ENCODE data around the gene AOPEP. TPM values are rescaled to one million over a fixed set of nuclear protein-coding genes. Genes with fewer than 3 reads are reported as not detected.

Gene AOPEP
- total and polyA plus RNA-seq, 4 donors = 210 to 311 (median 285) TPM

DNA sequence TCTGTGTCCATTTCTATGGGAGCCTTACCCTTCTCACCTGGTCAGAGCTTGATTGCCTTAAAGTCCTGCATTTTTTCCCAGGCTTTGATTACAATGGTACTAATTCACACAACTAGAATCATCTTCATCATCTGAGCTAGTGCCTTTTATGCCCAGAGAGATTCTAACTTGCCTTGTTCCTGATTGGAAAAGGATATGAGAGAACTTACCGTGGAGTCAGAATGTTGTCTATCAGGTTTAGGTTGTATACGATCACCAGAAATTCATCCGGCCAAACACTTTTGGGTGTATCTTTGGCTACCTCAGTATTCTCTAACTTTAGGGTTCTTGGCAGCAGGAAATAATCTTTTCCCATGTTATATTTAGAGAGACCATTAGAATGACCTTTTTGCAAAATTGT lies 71.7 kb downstream of the AOPEP start:
- intact Hi-C loops (cut with DNase I) = no loop called here
- 78 to 80% methylated on average over 3 of the region's 3 CpGs for WGBS, 2 donors
- H3K27ac ChIP-seq (ENCODE audit: low read depth in 1 of 2, low read length in 2 of 2) = peak overlapping the region; percentile 0 to 76
- peaks cover 14 to 15% of the 10 kb centered on the region in 2 donors for H3K4me1 ChIP-seq (ENCODE audit: control insufficient read depth in 1 of 2, insufficient read depth in 2 of 2, low read length in 2 of 2)
- no peaks in the 10 kb centered on the region for H3K36me3 ChIP-seq (ENCODE audit: control insufficient read depth in 1 of 2, insufficient read depth in 2 of 2, low read length in 1 of 2)
- no peak for ATAC-seq (ENCODE audit: low FRiP score)
- H3K9me3 ChIP-seq (ENCODE audit: control insufficient read depth, low read length) = no peaks in the 10 kb centered on the region
- no peak for DNase-seq
- no peak overlapping the region for H3K4me3 ChIP-seq (ENCODE audit: low read length in 2 of 2)
- no peaks in the 10 kb centered on the region for H3K27me3 ChIP-seq (ENCODE audit: control insufficient read depth in 1 of 2, insufficient read depth in 2 of 2, low read length in 1 of 2)

DNA sequence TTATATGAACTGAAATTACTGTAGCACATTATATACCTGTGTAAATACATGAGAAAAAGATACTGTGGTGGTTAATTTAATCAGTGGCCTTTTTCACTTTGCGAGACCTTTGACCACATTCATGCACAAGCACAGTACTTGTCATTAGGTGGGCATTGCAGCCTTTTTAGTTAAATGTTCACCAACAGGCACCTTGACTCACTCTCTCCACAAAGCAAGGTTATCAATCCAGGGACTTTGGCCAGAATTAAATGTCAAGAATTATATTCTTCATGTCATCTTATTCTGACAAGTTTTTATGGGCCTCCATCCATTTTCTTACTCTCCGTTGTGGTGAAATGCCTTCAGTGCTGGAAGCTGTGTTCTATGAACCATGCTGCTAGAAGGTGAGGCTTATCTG lies 72.2 kb downstream of the AOPEP start:
- peaks cover 14 to 17% of the 10 kb centered on the region in 2 donors for H3K4me1 ChIP-seq (ENCODE audit: control insufficient read depth in 1 of 2, insufficient read depth in 2 of 2, low read length in 2 of 2)
- intact Hi-C loops (cut with DNase I) = no loop called here
- H3K27me3 ChIP-seq (ENCODE audit: control insufficient read depth in 1 of 2, insufficient read depth in 2 of 2, low read length in 1 of 2) = no peaks in the 10 kb centered on the region
- H3K9me3 ChIP-seq (ENCODE audit: control insufficient read depth, low read length) = no peaks in the 10 kb centered on the region
- H3K36me3 ChIP-seq (ENCODE audit: control insufficient read depth in 1 of 2, insufficient read depth in 2 of 2, low read length in 1 of 2) = no peaks in the 10 kb centered on the region
- DNase-seq (no peak), ATAC-seq (ENCODE audit: low FRiP score) (no peak)
- 58 to 62% methylated on average over 2 of the region's 2 CpGs for WGBS, 2 donors
- H3K27ac ChIP-seq (ENCODE audit: low read depth in 1 of 2, low read length in 2 of 2) = peak overlapping the region; percentile 97 to 99
- no peak overlapping the region for H3K4me3 ChIP-seq (ENCODE audit: low read length in 2 of 2)

DNA sequence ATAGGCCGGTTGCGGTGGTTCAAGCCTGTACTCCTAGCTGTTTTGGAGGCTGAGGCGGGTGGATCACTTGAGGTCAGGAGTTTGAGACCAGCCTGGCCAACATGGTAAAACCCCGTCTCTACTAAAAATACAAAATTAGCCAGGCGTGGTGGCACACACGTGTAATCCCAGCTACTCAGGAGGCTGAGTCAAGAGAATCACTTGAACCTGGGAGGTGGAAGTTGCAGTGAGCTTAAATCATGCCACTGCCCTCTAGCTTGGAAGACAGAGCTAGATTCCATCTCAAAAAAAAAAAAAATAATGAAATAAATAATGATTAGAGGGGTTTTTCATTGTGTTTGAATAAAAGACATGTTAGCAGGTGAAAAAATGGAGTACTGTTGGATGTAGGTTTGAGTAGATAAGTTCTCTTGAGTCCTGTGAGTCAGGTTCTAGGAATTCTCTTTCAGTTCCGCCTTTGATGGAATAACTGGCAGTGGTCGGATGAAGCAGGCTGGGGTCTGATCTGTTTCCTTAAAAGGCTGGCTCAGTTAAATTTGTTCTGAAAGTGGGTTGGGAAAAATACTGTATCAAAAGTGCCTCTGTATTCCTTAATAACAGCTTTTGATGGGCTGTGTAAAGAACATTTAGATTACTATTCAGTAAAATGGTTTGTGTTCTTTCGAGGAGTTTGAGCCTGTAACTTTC lies 73.2 kb downstream of the AOPEP start:
- Histone ChIP-seq H3K4me3 (ENCODE audit: low read length in 2 of 2) (peak overlapping the region in 1 of 2 donors; percentile 15), H3K27ac (ENCODE audit: low read depth in 1 of 2, low read length in 2 of 2) (peak overlapping the region; percentile 97 to 99), H3K36me3 (ENCODE audit: control insufficient read depth in 1 of 2, insufficient read depth in 2 of 2, low read length in 1 of 2) (no peaks in the 10 kb centered on the region), H3K9me3 (ENCODE audit: control insufficient read depth, low read length) (no peaks in the 10 kb centered on the region), H3K4me1 (ENCODE audit: control insufficient read depth in 1 of 2, insufficient read depth in 2 of 2, low read length in 2 of 2) (peaks cover 12 to 15% of the 10 kb centered on the region in 2 donors), H3K27me3 (ENCODE audit: control insufficient read depth in 1 of 2, insufficient read depth in 2 of 2, low read length in 1 of 2) (no peaks in the 10 kb centered on the region)
- DNase-seq (no peak), ATAC-seq (ENCODE audit: low FRiP score) (peak; percentile 51)
- intact Hi-C loops (cut with DNase I) = loop anchor here in 1 of 2 donors (5.0 to 10.0 kb wide), 2 partner anchors 65 to 208 kb away; no protein-coding TSS in a partner anchor
- 20 to 27% methylated on average over 9 of the region's 9 CpGs for WGBS, 2 donors

DNA sequence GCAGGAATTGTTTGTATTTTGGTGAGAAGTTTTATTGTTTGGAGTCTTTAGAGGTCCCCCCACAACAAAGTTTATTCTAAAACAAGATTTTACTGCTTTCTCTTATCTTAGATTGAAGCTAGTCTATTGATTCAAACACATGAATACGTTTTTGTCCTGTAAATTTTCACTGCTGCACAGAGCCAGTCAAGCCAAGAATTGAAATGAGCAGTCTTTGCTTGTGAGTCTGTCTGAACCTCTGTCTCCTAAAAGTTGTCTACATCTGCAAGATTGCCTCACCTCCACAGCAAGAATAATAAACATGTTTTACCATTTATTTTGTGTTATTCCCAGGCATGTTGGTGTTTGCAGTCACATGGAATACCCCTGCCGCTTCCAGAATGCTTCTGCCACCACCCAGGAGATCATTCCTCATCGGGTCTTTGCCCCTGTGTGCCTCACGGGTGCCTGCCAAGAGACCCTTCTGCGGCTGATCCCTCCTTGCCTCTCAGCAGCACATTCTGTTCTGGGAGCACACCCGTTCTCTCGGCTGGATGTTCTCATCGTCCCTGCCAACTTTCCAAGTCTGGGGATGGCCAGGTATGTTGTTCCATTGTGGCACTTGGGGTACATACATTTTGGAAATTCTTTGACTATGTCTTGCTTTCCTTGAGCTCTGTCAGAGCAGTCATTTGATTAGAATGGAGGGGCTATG lies 74.1 kb downstream of the AOPEP start:
- peak overlapping the region; percentile 95 to 99 for H3K27ac ChIP-seq (ENCODE audit: low read depth in 1 of 2, low read length in 2 of 2)
- H3K9me3 ChIP-seq (ENCODE audit: control insufficient read depth, low read length) = no peaks in the 10 kb centered on the region
- peaks cover 6 to 14% of the 10 kb centered on the region in 2 donors for H3K4me1 ChIP-seq (ENCODE audit: control insufficient read depth in 1 of 2, insufficient read depth in 2 of 2, low read length in 2 of 2)
- intact Hi-C loops (cut with DNase I) = loop anchor here in 1 of 2 donors (5.0 to 10.0 kb wide), 2 partner anchors 64 to 207 kb away; no protein-coding TSS in a partner anchor
- no peaks in the 10 kb centered on the region for H3K27me3 ChIP-seq (ENCODE audit: control insufficient read depth in 1 of 2, insufficient read depth in 2 of 2, low read length in 1 of 2)
- DNase-seq = no peak
- peak overlapping the region in 1 of 2 donors; percentile 15 for H3K4me3 ChIP-seq (ENCODE audit: low read length in 2 of 2)
- 3 to 9% methylated on average over 8 of the region's 8 CpGs for WGBS, 2 donors
- H3K36me3 ChIP-seq (ENCODE audit: control insufficient read depth in 1 of 2, insufficient read depth in 2 of 2, low read length in 1 of 2) = no peaks in the 10 kb centered on the region
- peak; percentile 31 for ATAC-seq (ENCODE audit: low FRiP score)

DNA sequence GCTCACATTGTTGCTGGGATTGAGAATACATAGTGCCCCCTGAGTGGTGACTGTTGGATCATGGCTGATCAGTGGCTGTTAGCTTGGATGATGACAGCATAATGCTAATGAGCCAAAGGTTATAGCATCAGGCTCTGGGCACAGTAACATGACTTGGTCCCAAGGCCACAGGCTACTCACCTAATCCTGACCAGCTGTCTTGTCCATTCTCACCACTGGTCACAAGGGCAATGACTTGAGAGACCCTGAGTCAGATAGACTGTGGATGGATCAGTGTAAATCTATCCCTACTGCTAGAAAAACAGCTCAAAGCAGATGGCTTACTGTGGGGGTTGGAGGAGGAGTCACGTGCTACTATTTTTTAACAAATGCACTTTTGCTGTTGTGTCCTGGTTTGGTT lies 74.7 kb downstream of the AOPEP start:
- intact Hi-C loops (cut with DNase I) = loop anchor here in 1 of 2 donors (5.0 to 10.0 kb wide), 2 partner anchors 64 to 206 kb away; no protein-coding TSS in a partner anchor
- WGBS, 2 donors = 9 to 12% methylated on average over 1 of the region's 1 CpG

DNA sequence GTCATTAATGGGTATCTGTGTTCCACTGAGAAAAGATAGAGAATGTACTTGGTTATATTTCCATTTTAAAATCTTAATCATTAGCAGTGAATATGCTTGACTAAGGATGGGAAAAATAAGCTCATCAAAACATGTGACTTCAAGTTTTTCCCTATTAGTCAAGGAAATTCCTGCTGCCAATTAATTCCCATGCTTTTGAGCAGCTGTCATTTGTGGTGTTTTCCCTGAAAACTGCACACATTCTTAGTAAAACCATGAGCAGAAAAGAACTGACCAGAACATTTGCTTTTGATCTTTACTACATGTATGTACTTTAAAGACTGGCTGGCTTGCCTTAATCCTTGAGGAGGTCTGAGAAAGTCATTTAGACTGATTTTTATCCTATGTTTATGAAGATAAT lies 75.2 kb downstream of the AOPEP start:
- H3K36me3 ChIP-seq (ENCODE audit: control insufficient read depth in 1 of 2, insufficient read depth in 2 of 2, low read length in 1 of 2) = no peaks in the 10 kb centered on the region
- intact Hi-C loops (cut with DNase I) = loop anchor here in 1 of 2 donors (5.0 to 10.0 kb wide), 2 partner anchors 63 to 206 kb away; no protein-coding TSS in a partner anchor
- H3K27ac ChIP-seq (ENCODE audit: low read depth in 1 of 2, low read length in 2 of 2) = peak overlapping the region in 1 of 2 donors; percentile 99
- DNase-seq (no peak), ATAC-seq (ENCODE audit: low FRiP score) (no peak)
- H3K4me1 ChIP-seq (ENCODE audit: control insufficient read depth in 1 of 2, insufficient read depth in 2 of 2, low read length in 2 of 2) = peaks cover 6 to 14% of the 10 kb centered on the region in 2 donors
- H3K4me3 ChIP-seq (ENCODE audit: low read length in 2 of 2) = peak overlapping the region in 1 of 2 donors; percentile 22
- H3K9me3 ChIP-seq (ENCODE audit: control insufficient read depth, low read length) = no peaks in the 10 kb centered on the region
- no peaks in the 10 kb centered on the region for H3K27me3 ChIP-seq (ENCODE audit: control insufficient read depth in 1 of 2, insufficient read depth in 2 of 2, low read length in 1 of 2)

More for the DNA sequence above, 74.7 kb downstream of the AOPEP start:
- peaks cover 6 to 14% of the 10 kb centered on the region in 2 donors for H3K4me1 ChIP-seq (ENCODE audit: control insufficient read depth in 1 of 2, insufficient read depth in 2 of 2, low read length in 2 of 2)
- no peaks in the 10 kb centered on the region for H3K9me3 ChIP-seq (ENCODE audit: control insufficient read depth, low read length)
- H3K4me3 ChIP-seq (ENCODE audit: low read length in 2 of 2) = no peak overlapping the region
- peak overlapping the region; percentile 95 to 99 for H3K27ac ChIP-seq (ENCODE audit: low read depth in 1 of 2, low read length in 2 of 2)
- ATAC-seq (ENCODE audit: low FRiP score) (peak; percentile 6), DNase-seq (no peak)
- H3K36me3 ChIP-seq (ENCODE audit: control insufficient read depth in 1 of 2, insufficient read depth in 2 of 2, low read length in 1 of 2) = no peaks in the 10 kb centered on the region
- no peaks in the 10 kb centered on the region for H3K27me3 ChIP-seq (ENCODE audit: control insufficient read depth in 1 of 2, insufficient read depth in 2 of 2, low read length in 1 of 2)

DNA sequence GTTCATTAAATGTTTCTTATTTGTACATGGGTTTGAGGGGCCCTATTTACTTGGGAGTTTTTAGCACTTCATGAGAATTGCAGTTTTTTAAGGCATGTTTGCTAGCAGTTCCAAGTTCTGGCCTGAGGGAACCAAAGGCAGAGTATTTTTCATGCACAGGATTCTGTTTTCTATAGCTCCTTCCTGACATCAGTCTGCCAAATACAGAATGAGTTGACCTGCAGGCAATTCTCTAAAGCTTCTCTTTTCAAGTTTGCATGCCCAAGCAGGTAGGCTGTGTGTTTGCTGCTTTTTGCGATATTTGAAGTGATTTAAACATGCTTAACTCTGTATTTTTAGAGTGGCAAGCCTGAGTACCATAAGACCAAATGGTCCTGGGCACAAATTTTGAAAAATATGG lies 75.8 kb downstream of the AOPEP start:
- 66 to 75% methylated on average over 1 of the region's 1 CpG for WGBS, 2 donors
- H3K27me3 ChIP-seq (ENCODE audit: control insufficient read depth in 1 of 2, insufficient read depth in 2 of 2, low read length in 1 of 2) = no peaks in the 10 kb centered on the region
- ATAC-seq (ENCODE audit: low FRiP score) (no peak), DNase-seq (no peak)
- peak overlapping the region; percentile 93 to 99 for H3K27ac ChIP-seq (ENCODE audit: low read depth in 1 of 2, low read length in 2 of 2)
- intact Hi-C loops (cut with DNase I) = loop anchor here in 1 of 2 donors (5.0 to 10.0 kb wide), 2 partner anchors 63 to 205 kb away; no protein-coding TSS in a partner anchor
- no peak overlapping the region for H3K4me3 ChIP-seq (ENCODE audit: low read length in 2 of 2)
- H3K9me3 ChIP-seq (ENCODE audit: control insufficient read depth, low read length) = no peaks in the 10 kb centered on the region
- no peaks in the 10 kb centered on the region for H3K36me3 ChIP-seq (ENCODE audit: control insufficient read depth in 1 of 2, insufficient read depth in 2 of 2, low read length in 1 of 2)
- H3K4me1 ChIP-seq (ENCODE audit: control insufficient read depth in 1 of 2, insufficient read depth in 2 of 2, low read length in 2 of 2) = peaks cover 6 to 19% of the 10 kb centered on the region in 2 donors

DNA sequence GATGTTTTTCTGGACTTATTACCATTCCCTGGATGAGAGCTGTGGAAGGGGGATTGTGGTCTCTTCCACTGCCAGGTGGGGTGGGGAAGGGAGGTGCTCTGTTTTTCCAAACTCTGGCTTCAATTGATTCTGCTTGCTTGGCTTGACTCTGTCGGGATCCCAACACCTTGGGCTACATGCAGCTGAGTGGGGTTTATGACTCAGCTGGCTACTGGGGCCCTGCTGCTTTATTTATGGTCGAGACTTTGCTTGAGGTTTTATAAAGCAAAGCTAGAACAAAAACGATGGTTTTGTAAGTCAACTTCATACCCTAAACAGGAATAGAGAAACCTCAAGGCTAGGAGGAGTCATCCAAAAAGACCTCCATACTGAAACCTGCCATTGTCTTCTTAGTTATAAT lies 76.3 kb downstream of the AOPEP start:
- DNase-seq (no peak), ATAC-seq (ENCODE audit: low FRiP score) (no peak)
- Histone ChIP-seq H3K9me3 (ENCODE audit: control insufficient read depth, low read length) (no peaks in the 10 kb centered on the region), H3K4me1 (ENCODE audit: control insufficient read depth in 1 of 2, insufficient read depth in 2 of 2, low read length in 2 of 2) (peaks cover 6 to 19% of the 10 kb centered on the region in 2 donors), H3K36me3 (ENCODE audit: control insufficient read depth in 1 of 2, insufficient read depth in 2 of 2, low read length in 1 of 2) (no peaks in the 10 kb centered on the region), H3K27me3 (ENCODE audit: control insufficient read depth in 1 of 2, insufficient read depth in 2 of 2, low read length in 1 of 2) (no peaks in the 10 kb centered on the region), H3K4me3 (ENCODE audit: low read length in 2 of 2) (no peak overlapping the region), H3K27ac (ENCODE audit: low read depth in 1 of 2, low read length in 2 of 2) (peak overlapping the region; percentile 93 to 99)
- intact Hi-C loops (cut with DNase I) = loop anchor here in 1 of 2 donors (5.0 to 10.0 kb wide), 2 partner anchors 62 to 205 kb away; no protein-coding TSS in a partner anchor
- 6 to 7% methylated on average over 3 of the region's 3 CpGs for WGBS, 2 donors

All from aorta (tissue), 5 donors.